ENCODE data around the gene POC1A.

DNA sequence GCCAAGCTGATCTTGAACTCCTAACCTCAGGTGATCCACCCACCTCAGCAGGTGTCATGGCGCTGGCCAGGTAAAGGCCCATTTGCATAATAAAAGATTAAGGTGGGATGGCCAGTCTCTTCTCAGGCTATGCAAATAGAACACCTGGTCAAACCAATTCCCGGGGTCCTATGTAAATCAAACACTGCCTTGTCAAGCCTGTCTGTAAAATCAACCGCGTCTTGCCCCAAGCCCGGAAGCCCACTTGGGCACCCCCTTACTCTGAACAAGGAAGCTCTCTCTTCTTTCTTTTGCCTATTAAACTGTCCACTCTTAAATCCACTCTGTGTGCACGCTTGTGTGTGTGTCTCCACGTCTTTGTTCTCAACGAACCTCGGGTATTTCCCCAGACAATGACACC is 13.0 kb upstream of the POC1A start:
- TF ChIP-seq, protein P1, sequence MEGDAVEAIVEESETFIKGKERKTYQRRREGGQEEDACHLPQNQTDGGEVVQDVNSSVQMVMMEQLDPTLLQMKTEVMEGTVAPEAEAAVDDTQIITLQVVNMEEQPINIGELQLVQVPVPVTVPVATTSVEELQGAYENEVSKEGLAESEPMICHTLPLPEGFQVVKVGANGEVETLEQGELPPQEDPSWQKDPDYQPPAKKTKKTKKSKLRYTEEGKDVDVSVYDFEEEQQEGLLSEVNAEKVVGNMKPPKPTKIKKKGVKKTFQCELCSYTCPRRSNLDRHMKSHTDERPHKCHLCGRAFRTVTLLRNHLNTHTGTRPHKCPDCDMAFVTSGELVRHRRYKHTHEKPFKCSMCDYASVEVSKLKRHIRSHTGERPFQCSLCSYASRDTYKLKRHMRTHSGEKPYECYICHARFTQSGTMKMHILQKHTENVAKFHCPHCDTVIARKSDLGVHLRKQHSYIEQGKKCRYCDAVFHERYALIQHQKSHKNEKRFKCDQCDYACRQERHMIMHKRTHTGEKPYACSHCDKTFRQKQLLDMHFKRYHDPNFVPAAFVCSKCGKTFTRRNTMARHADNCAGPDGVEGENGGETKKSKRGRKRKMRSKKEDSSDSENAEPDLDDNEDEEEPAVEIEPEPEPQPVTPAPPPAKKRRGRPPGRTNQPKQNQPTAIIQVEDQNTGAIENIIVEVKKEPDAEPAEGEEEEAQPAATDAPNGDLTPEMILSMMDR (IDR thresholded peaks at IDR 0.05; ENCODE audit: low read depth, low read length), result no peak
- TF ChIP-seq EZH2phosphoT487 (IDR thresholded peaks at IDR 0.05; ENCODE audit: low read depth), result no peak
